Loucy (cell line): Measurements from ENCODE around the gene ELOVL7.

Source experiments
- H2AFZ ChIP-seq: fragments of 200-600 bp; sonication (generic); 2 replicates; pipeline ENCODE4 v1.6.0; 2016; ENCODE audit warnings: antibody characterized with exemption, mild to moderate bottlenecking, low read length, moderate library complexity
- H3F3A ChIP-seq: fragments of 200-600 bp; 2 replicates; pipeline ENCODE4 v1.6.0; 2016; ENCODE audit warnings: antibody characterized with exemption, low read depth, mild to moderate bottlenecking
- H3K27me3 ChIP-seq: fragments of 200-600 bp; sonication (generic); 2 replicates; pipeline ENCODE4 v1.6.1; 2014; ENCODE audit warnings: low read length, mild to moderate bottlenecking; ENCODE audit not compliant: insufficient read depth, poor library complexity, severe bottlenecking
- H3K36me3 ChIP-seq: fragments of 200-600 bp; sonication (generic); 2 replicates; pipeline ENCODE4 v1.6.1; 2016; ENCODE audit warnings: low read length; ENCODE audit not compliant: insufficient read depth
- H3K4me1 ChIP-seq: fragments of 200-600 bp; sonication (generic); 2 replicates; pipeline ENCODE4 v1.5.1; 2014; ENCODE audit warnings: low read length, mild to moderate bottlenecking; ENCODE audit not compliant: insufficient read depth, poor library complexity, severe bottlenecking
- H3K4me2 ChIP-seq: fragments of 200-600 bp; sonication (generic); 2 replicates; pipeline ENCODE4 v1.6.0; 2014; ENCODE audit warnings: antibody characterized with exemption, low read length, low read depth, mild to moderate bottlenecking; ENCODE audit not compliant: poor library complexity, severe bottlenecking
- H3K4me3 ChIP-seq: fragments of 200-600 bp; sonication (generic); 2 replicates; pipeline ENCODE4 v1.5.1; 2014; ENCODE audit warnings: low read length, mild to moderate bottlenecking, mixed read lengths; ENCODE audit not compliant: poor library complexity, severe bottlenecking
- H3K79me2 ChIP-seq: fragments of 200-600 bp; sonication (generic); 2 replicates; pipeline ENCODE4 v1.6.1; 2014; ENCODE audit warnings: low read length; ENCODE audit not compliant: insufficient read depth
- H3K9ac ChIP-seq: fragments of 200-600 bp; sonication (generic); 2 replicates; pipeline ENCODE4 v1.6.0; 2014; ENCODE audit warnings: mild to moderate bottlenecking, low read depth, low read length, moderate library complexity; ENCODE audit not compliant: poor library complexity, severe bottlenecking
- H3K9me2 ChIP-seq: fragments of 200-600 bp; sonication (generic); replicated peaks from 2 replicates; pipeline ENCODE4 v1.6.1; 2016; ENCODE audit warnings: low read depth, low read length, mixed read lengths
- H3K9me3 ChIP-seq: fragments of 200-600 bp; sonication (generic); 2 replicates; pipeline ENCODE4 v1.6.1; 2014; ENCODE audit warnings: mild to moderate bottlenecking, antibody characterized with exemption, low read length, low read depth; ENCODE audit not compliant: insufficient read depth
- H4K20me1 ChIP-seq: fragments of 200-600 bp; sonication (generic); 2 replicates; pipeline ENCODE4 v1.6.0; 2014; ENCODE audit warnings: antibody characterized with exemption, low read length, mild to moderate bottlenecking; ENCODE audit not compliant: insufficient read depth, poor library complexity, severe bottlenecking
- CTCF ChIP-seq: fragments of 200-600 bp; sonication (generic); conservative IDR thresholded peaks from 2 replicates; pipeline ENCODE4 v1.5.1; 2014; ENCODE audit warnings: mild to moderate bottlenecking, antibody characterized with exemption, low read length
- EZH2phosphoT487 ChIP-seq: fragments of 200-600 bp; IDR thresholded peaks from 2 replicates; pipeline ENCODE4 v1.6.1; 2018; ENCODE audit warnings: antibody characterized with exemption, mild to moderate bottlenecking, moderate library complexity, borderline replicate concordance

Gene ELOVL7

GRCh38 chr5:60810438-60811085 lies 33.5 kb downstream of the ELOVL7 start:
- H3F3A ChIP-seq, result no peaks in the 10 kb centered on the region
- TF ChIP-seq EZH2phosphoT487, result no peak
- no peak for TF ChIP-seq CTCF

GRCh38 chr5:60809891-60810425 lies 34.1 kb downstream of the ELOVL7 start:
- Histone ChIP-seq H3K27me3 (no peaks in the 10 kb centered on the region), H3K9ac (no peak overlapping the region), H3K36me3 (no peaks in the 10 kb centered on the region), H3K4me2 (no peak overlapping the region), H3K4me3 (no peak overlapping the region), H3F3A (no peaks in the 10 kb centered on the region), H3K9me3 (no peaks in the 10 kb centered on the region), H3K4me1 (no peaks in the 10 kb centered on the region), H4K20me1 (no peaks in the 10 kb centered on the region), H2AFZ (no peak overlapping the region), H3K79me2 (no peaks in the 10 kb centered on the region), H3K9me2 (no peaks in the 10 kb centered on the region)
- TF ChIP-seq EZH2phosphoT487 (no peak), CTCF (no peak)

More at GRCh38 chr5:60810438-60811085, 33.5 kb downstream of the ELOVL7 start:
- H3K9me3 ChIP-seq, result no peaks in the 10 kb centered on the region
- H2AFZ ChIP-seq, result no peak overlapping the region
- H3K9me2 ChIP-seq, result no peaks in the 10 kb centered on the region
- H4K20me1 ChIP-seq, result no peaks in the 10 kb centered on the region
- no peak overlapping the region for H3K9ac ChIP-seq
- no peak overlapping the region for H3K4me2 ChIP-seq
- no peaks in the 10 kb centered on the region for H3K79me2 ChIP-seq
- no peaks in the 10 kb centered on the region for H3K27me3 ChIP-seq
- H3K36me3 ChIP-seq, result no peaks in the 10 kb centered on the region
- no peak overlapping the region for H3K4me3 ChIP-seq
- H3K4me1 ChIP-seq, result no peaks in the 10 kb centered on the region

- Histone ChIP-seq H3F3A (no peaks in the 10 kb centered on the region), H3K79me2 (no peaks in the 10 kb centered on the region), H3K4me1 (no peaks in the 10 kb centered on the region), H3K4me3 (no peak overlapping the region), H3K27me3 (no peaks in the 10 kb centered on the region), H3K36me3 (no peaks in the 10 kb centered on the region), H2AFZ (no peak overlapping the region), H3K9ac (no peak overlapping the region), H3K9me2 (no peaks in the 10 kb centered on the region), H3K4me2 (no peak overlapping the region), H4K20me1 (no peaks in the 10 kb centered on the region), H3K9me3 (no peaks in the 10 kb centered on the region)
- TF ChIP-seq EZH2phosphoT487 (no peak), CTCF (no peak)
Measured at GRCh38 chr5:60806591-60807243, 37.4 kb downstream of the ELOVL7 start.
